Esophagus muscularis mucosa (tissue), 4 donors: ENCODE data around the gene DIAPH1. TPM values are rescaled to one million over a fixed set of nuclear protein-coding genes. Genes with fewer than 3 reads are reported as not detected.

Experiments
- DNase-seq: peaks from one replicate; pipeline ENCODE4 v3.0.0-alpha.2; 2017; ENCODE audit errors: extremely low spot score
- H3K27ac ChIP-seq, 4 donors: fragments of 200-600 bp; sonication (generic); replicated peaks in 1 of 4; 1 replicate in 3 of 4; 2 replicates in 1 of 4; pipeline ENCODE4 v1.5.1; 2016 to 2019; ENCODE audit warnings: mild to moderate bottlenecking in 1 of 4
- H3K27me3 ChIP-seq, 4 donors: fragments of 200-600 bp; sonication (generic); one replicate each; pipeline versions ENCODE4 v1.5.1 to v1.6.0; 2016 to 2019
- H3K36me3 ChIP-seq, 4 donors: fragments of 200-600 bp; sonication (generic); one replicate each; pipeline ENCODE4 v1.5.1; 2016 to 2019
- H3K4me1 ChIP-seq, 4 donors: fragments of 200-600 bp; sonication (generic); one replicate each; pipeline ENCODE4 v1.5.1; 2016 to 2019
- H3K4me3 ChIP-seq, 4 donors: fragments of 200-600 bp; sonication (generic); 1 replicate in 2 of 4; 2 replicates in 2 of 4; pipeline ENCODE4 v1.5.1; 2016 to 2019; ENCODE audit warnings: mild to moderate bottlenecking in 4 of 4, moderate library complexity in 1 of 4
- H3K9me3 ChIP-seq, 4 donors: fragments of 200-600 bp; sonication (generic); 1 replicate in 3 of 4; 2 replicates in 1 of 4; pipeline ENCODE4 v1.5.1; 2016 to 2019
- EP300 ChIP-seq: sonication (generic); formaldehyde crosslinking; IDR thresholded peaks from one replicate; pipeline ENCODE4 v1.6.1; 2017; ENCODE audit warnings: antibody characterized with exemption
- POLR2A ChIP-seq: fragments of 450-650 bp; IDR thresholded peaks from one replicate; pipeline ENCODE4 v1.6.1; 2017; ENCODE audit warnings: antibody characterized with exemption, moderate library complexity, mild to moderate bottlenecking, low read depth
- POLR2AphosphoS5 ChIP-seq, 2 donors: sonication (generic); formaldehyde crosslinking; IDR thresholded peaks; one replicate each; pipeline ENCODE4 v1.6.1; 2017; ENCODE audit warnings: antibody characterized with exemption in 2 of 2
- WGBS: methylation state at CpG from one replicate; pipeline ENCODE4 v1.1.5; 2018; 5-methylcytosine and 5-hydroxymethylcytosine counted together
- intact Hi-C: fragments of 100-400 bp; cut with DNase I; formaldehyde crosslinking; loops from one replicate; pipeline ENCODE4 v1.15.1; 2023
- total RNA-seq, 4 donors: library from RNA; depleted of rRNA; stranded (reverse); fragments of >200 nt; gene quantifications; one replicate each; pipeline versions ENCODE4 v1.1.0 to v1.2.1, GENCODE V29; 2016
- TF ChIP-seq, protein P1 (sequence below), 3 experiments: fragments of 200-600 bp in 2 of 3; fragments of 450-650 bp in 1 of 3; sonication (generic) in 2 of 3; IDR thresholded peaks; one replicate each; pipeline ENCODE4 v1.5.1; 2017 to 2019; ENCODE audit warnings: antibody characterized with exemption in 3 of 3, mild to moderate bottlenecking in 2 of 3, moderate library complexity in 1 of 3

DIAPH1 gene
- total RNA-seq, 4 donors from 2014 or later, result 34.1 to 53.0 (median 45.9) TPM

DNA sequence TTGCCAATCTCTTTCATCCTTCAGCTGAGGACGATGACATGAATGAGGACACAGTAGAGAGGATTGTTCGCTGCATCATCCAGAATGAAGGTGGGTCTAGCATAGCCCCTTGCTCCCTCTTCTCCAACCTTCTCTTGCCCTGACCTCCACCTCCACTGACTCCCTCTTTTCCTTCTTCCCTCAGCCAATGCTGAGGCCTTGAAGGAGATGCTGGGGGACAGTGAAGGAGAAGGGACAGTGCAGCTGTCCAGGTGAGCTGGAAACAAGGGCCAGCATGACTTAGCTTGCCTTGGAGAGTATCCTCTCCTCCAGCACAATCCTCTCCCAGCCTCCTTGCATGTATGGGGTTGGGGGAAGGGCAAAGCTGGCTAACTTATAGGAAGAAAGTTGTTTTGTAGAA lies 20.0 kb upstream of the DIAPH1 start:
- Histone ChIP-seq H3K4me1 (peaks cover 28 to 38% (median 35%) of the 10 kb centered on the region in 4 donors), H3K9me3 (peaks cover 0 to 3% (median 0%) of the 10 kb centered on the region in 4 donors), H3K27me3 (peaks cover 0 to 9% (median 0%) of the 10 kb centered on the region in 4 donors), H3K4me3 (no peak overlapping the region), H3K36me3 (peaks cover 0 to 34% (median 6%) of the 10 kb centered on the region in 4 donors), H3K27ac (no peak overlapping the region)
- TF ChIP-seq, protein P1, sequence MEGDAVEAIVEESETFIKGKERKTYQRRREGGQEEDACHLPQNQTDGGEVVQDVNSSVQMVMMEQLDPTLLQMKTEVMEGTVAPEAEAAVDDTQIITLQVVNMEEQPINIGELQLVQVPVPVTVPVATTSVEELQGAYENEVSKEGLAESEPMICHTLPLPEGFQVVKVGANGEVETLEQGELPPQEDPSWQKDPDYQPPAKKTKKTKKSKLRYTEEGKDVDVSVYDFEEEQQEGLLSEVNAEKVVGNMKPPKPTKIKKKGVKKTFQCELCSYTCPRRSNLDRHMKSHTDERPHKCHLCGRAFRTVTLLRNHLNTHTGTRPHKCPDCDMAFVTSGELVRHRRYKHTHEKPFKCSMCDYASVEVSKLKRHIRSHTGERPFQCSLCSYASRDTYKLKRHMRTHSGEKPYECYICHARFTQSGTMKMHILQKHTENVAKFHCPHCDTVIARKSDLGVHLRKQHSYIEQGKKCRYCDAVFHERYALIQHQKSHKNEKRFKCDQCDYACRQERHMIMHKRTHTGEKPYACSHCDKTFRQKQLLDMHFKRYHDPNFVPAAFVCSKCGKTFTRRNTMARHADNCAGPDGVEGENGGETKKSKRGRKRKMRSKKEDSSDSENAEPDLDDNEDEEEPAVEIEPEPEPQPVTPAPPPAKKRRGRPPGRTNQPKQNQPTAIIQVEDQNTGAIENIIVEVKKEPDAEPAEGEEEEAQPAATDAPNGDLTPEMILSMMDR (IDR thresholded peaks at IDR 0.05), result no peak
- TF ChIP-seq POLR2AphosphoS5 (IDR thresholded peaks at IDR 0.05) (no peak), POLR2A (no peak), EP300 (no peak)
- intact Hi-C loops, result no loop called here
- DNase-seq, result no peak
- WGBS, result 97% methylated on average over 2 of the region's 2 CpGs

DNA sequence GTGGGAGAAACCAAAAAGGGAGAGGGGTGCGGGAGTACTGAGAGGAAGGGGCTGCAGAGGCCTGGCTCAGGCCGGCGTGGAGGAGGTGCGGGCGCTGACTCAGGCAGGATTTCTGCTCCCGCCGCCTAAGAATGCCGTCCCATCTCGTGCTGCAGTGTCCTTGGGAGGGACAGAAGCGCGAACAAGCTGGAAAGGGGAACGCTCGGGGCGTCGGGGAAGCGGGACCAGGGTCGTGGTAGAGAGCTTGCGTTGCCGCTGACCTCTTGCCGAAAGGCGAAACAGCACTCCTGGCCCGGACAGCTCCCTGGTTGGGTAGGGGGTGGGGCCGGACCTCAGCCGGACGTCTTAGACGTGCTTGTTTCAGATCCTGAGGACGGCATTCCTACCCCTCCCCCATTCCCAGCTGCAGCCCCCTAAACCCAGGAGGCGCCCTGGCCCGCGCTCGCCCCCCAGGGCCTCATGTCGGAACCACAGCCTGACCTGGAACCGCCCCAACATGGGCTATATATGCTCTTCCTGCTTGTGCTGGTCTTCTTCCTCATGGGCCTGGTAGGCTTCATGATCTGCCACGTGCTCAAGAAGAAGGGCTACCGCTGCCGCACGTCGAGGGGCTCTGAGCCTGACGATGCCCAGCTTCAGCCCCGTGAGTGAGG lies 19.1 kb upstream of the DIAPH1 start:
- no peak for DNase-seq
- peak overlapping the region in 1 of 4 donors; percentile 78 for H3K27ac ChIP-seq
- no peak for TF ChIP-seq EP300
- TF ChIP-seq, protein P1 (IDR thresholded peaks at IDR 0.05), result peak in 2 of 3 experiments; percentile 15 to 31
- TF ChIP-seq POLR2A, result no peak
- TF ChIP-seq POLR2AphosphoS5 (IDR thresholded peaks at IDR 0.05), result no peak
- peaks cover 0 to 26% (median 2%) of the 10 kb centered on the region in 4 donors for H3K36me3 ChIP-seq
- WGBS, result 5% methylated on average over 27 of the region's 40 CpGs
- peaks cover 28 to 47% (median 36%) of the 10 kb centered on the region in 4 donors for H3K4me1 ChIP-seq
- peaks cover 0 to 9% (median 0%) of the 10 kb centered on the region in 4 donors for H3K27me3 ChIP-seq
- peak overlapping the region; percentile 74 to 99 (median 76) for H3K4me3 ChIP-seq
- intact Hi-C loops, result no loop called here
- H3K9me3 ChIP-seq, result peaks cover 0 to 3% (median 0%) of the 10 kb centered on the region in 4 donors

DNA sequence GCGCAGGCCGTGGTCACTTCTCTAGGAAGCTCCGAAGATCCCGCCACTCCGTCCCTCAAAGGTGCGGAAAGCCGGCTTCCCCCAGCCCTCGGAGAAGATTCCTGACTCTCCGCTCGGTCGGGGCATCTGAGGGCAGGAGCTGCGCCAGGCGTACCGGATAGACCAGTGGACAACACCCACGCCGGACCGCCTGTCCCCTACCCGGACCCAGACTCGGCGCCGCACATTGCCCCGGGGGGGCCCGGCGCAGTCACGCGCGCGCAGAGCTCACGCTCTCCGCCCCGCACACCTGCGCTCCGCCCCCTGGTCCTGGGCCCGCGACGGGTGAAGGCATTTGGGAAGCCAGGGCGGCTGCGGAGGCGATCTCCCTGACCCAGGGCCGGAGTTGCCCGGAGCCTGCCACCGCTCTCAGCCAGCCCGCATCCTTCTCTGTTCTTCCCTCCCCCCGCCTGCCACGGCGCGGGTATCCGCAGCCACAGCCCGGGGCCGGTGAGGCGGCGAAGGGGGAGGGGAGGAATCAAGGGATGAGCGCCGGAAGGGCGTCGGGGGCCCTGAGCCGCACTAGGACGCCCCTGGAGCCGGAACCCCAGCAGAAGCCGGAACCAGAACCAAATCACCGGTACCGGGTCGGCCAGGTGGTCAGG lies 18.4 kb upstream of the DIAPH1 start:
- Histone ChIP-seq H3K27ac (peak overlapping the region; percentile 78 to 81 (median 78)), H3K36me3 (peaks cover 0 to 25% (median 4%) of the 10 kb centered on the region in 4 donors), H3K27me3 (peaks cover 0 to 9% (median 0%) of the 10 kb centered on the region in 4 donors), H3K4me3 (peak overlapping the region; percentile 74 to 99 (median 76)), H3K9me3 (peaks cover 0 to 3% (median 0%) of the 10 kb centered on the region in 4 donors), H3K4me1 (peaks cover 28 to 54% (median 39%) of the 10 kb centered on the region in 4 donors)
- DNase-seq, result no peak
- under 1% methylated on average over 20 of the region's 63 CpGs for WGBS
- TF ChIP-seq POLR2AphosphoS5 (IDR thresholded peaks at IDR 0.05), result no peak
- no peak for TF ChIP-seq EP300
- no peak for TF ChIP-seq POLR2A
- TF ChIP-seq, protein P1 (IDR thresholded peaks at IDR 0.05), result no peak
- intact Hi-C loops, result no loop called here

DNA sequence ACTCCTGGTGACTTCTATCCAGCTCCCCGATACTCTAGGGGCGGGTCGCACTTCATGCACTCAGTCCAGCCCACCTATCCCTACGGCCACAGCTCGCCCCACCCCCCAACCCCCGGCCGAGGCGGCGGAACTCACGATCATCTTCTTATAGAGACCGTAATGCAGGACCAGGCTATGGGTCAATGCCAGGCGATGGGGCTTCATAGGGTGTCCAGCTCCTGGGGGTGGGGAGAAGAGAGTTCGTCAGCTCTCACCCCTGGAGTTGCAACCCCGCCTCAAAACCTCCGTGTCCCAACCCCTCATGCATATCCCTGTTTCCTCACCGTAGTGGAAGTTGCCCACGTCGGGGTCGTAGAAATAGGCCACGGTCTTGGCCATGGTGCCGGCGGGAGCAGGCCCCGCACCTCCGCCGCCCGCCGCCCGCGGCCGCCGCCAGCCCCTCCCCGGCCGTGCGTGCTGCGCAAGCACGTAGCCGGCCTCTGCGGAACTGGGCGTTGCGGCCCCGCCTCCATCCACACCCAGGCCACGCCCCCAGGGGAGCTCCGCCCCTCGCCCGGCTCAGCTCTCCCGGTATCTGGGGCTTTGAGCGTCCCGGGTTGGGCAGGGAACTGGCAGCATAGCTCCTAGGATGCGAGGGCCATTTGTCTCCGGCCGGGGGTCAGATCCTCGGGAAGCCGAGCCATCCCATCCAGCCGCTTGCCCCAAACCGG lies 17.8 kb upstream of the DIAPH1 start, which contains the start of the genes HDAC3 and RELL2:
TSS of gene HDAC3 (minus strand) at position 437 of the 710 bp plus-strand sequence. CDS start at position 378, 59 bp downstream.
TSS of gene RELL2 (plus strand) at position 585 of the 710 bp plus-strand sequence. CDS start 1,229 bp downstream, outside the sequence.
- Histone ChIP-seq H3K4me1 (peaks cover 28 to 57% (median 39%) of the 10 kb centered on the region in 4 donors), H3K9me3 (peaks cover 0 to 3% (median 0%) of the 10 kb centered on the region in 4 donors), H3K4me3 (peak within 1 kb of the TSS; percentile 74 to 99 (median 76)), H3K27ac (peak within 1 kb of the TSS; percentile 78 to 81 (median 78)), H3K36me3 (peaks cover 0 to 24% (median 4%) of the 10 kb centered on the region in 4 donors), H3K27me3 (peaks cover 0 to 9% (median 0%) of the 10 kb centered on the region in 4 donors)
- no peak for TF ChIP-seq EP300
- TF ChIP-seq POLR2A, result peak; percentile 36
- TF ChIP-seq, protein P1 (IDR thresholded peaks at IDR 0.05), result no peak
- peak; percentile 58 to 88 for TF ChIP-seq POLR2AphosphoS5 (IDR thresholded peaks at IDR 0.05)
- peak; percentile 96 for DNase-seq
- intact Hi-C loops, result no loop called here
- WGBS, result 0% methylated on average over 16 of the region's 55 CpGs
